GM19023 (cell line): ENCODE data around the gene TBC1D4.
"Not testable (repeated sequence)": the region's sequence is repeated elsewhere in the genome, so short reads cannot be mapped to it uniquely, and the experiment has no call there.

ENCODE experiments used
- ATAC-seq: cut with Tn5 transposase; IDR thresholded peaks from one replicate; pipeline ENCODE4 v1.9.1; 2021; ENCODE audit warnings: mild to moderate bottlenecking, moderate library complexity; ENCODE audit not compliant: unreplicated experiment

The TBC1D4 gene

GRCh38 chr13:75368167-75368566 lies 113.8 kb downstream of the TBC1D4 start:
- ATAC-seq = no peak

- no peak for ATAC-seq
Measured at GRCh38 chr13:75366380-75367280, 115.3 kb downstream of the TBC1D4 start.

GRCh38 chr13:75365724-75366173 lies 116.2 kb downstream of the TBC1D4 start:
- ATAC-seq = peak; percentile 89

- no peak for ATAC-seq
Measured at GRCh38 chr13:75364131-75364713, 117.7 kb downstream of the TBC1D4 start.

- no peak for ATAC-seq
Measured at GRCh38 chr13:75363371-75363770, 118.6 kb downstream of the TBC1D4 start.

- ATAC-seq = no peak
Measured at GRCh38 chr13:75362026-75362425, 119.9 kb downstream of the TBC1D4 start.

- no peak for ATAC-seq
Measured at GRCh38 chr13:75360170-75360569, 121.8 kb downstream of the TBC1D4 start.

- no peak for ATAC-seq
Measured at GRCh38 chr13:75359266-75359665, 122.7 kb downstream of the TBC1D4 start.

- ATAC-seq = peak; percentile 86
Measured at GRCh38 chr13:75357576-75358289, 124.2 kb downstream of the TBC1D4 start.

- ATAC-seq = no peak
Measured at GRCh38 chr13:75356421-75356820, 125.5 kb downstream of the TBC1D4 start.

GRCh38 chr13:75355609-75356008 lies 126.4 kb downstream of the TBC1D4 start:
- no peak for ATAC-seq

- peak; percentile 81 for ATAC-seq
Measured at GRCh38 chr13:75353781-75354193, 128.2 kb downstream of the TBC1D4 start.

- ATAC-seq = no peak
Measured at GRCh38 chr13:75352641-75353327, 129.2 kb downstream of the TBC1D4 start.

GRCh38 chr13:75351538-75351937 lies 130.4 kb downstream of the TBC1D4 start:
- not testable (repeated sequence) for ATAC-seq

GRCh38 chr13:75347925-75348324 lies 134.0 kb downstream of the TBC1D4 start:
- ATAC-seq = no peak

GRCh38 chr13:75347457-75347856 lies 134.5 kb downstream of the TBC1D4 start:
- no peak for ATAC-seq

- ATAC-seq = no peak
Measured at GRCh38 chr13:75345193-75345592, 136.8 kb downstream of the TBC1D4 start.

GRCh38 chr13:75341028-75341427 lies 140.9 kb downstream of the TBC1D4 start:
- ATAC-seq = peak; percentile 87

- ATAC-seq = no peak
Measured at GRCh38 chr13:75339635-75340374, 142.2 kb downstream of the TBC1D4 start.
